Fibroblast of skin of scalp (primary cell): ENCODE data around the gene CNBD2.
A peak's percentile ranks its signal among the peaks of the same experiment; 100 is the strongest.
"Not testable (repeated sequence)": the region's sequence is repeated elsewhere in the genome, so short reads cannot be mapped to it uniquely, and the experiment has no call there.

Experiments used
- DNase-seq: peaks from one replicate; pipeline ENCODE4 v3.0.0-alpha.2; 2013

CNBD2 gene

DNA sequence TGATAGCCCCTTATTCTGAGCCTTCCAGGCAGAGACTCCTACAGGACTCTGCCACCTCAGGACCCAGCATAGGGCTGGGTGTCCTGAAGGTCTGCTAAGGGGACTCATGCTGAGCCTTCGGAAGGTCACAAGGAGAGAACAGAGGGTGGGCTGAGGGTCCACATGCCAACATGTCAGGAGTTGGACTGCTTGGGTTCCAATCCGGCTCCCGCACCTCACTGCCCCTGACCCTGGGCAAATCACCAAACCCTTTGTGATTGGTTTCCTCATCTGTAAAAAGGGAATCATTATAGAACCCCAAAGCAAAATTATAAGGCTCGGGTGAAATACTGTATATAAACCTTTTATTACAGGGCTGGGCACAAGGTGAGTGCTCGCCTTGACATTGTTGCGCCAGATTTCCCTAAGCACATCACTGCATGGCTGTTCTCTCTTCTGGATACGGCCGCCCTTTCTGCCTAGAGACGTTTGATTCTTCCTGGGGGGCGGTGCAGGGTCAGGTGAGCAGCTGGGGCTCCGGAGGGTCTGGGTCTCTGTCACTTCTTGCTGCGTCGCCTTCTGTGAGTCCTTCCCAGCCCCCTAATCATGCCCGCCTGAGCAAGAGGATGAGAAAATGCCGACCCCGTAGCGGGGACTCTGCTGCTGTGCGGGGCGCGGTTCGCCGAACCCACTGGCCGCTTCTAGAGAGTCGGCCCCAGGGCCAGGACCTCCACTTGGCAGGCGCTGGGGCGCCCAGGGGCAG, 95.7 kb downstream of the CNBD2 start:
- no peak for DNase-seq

DNA sequence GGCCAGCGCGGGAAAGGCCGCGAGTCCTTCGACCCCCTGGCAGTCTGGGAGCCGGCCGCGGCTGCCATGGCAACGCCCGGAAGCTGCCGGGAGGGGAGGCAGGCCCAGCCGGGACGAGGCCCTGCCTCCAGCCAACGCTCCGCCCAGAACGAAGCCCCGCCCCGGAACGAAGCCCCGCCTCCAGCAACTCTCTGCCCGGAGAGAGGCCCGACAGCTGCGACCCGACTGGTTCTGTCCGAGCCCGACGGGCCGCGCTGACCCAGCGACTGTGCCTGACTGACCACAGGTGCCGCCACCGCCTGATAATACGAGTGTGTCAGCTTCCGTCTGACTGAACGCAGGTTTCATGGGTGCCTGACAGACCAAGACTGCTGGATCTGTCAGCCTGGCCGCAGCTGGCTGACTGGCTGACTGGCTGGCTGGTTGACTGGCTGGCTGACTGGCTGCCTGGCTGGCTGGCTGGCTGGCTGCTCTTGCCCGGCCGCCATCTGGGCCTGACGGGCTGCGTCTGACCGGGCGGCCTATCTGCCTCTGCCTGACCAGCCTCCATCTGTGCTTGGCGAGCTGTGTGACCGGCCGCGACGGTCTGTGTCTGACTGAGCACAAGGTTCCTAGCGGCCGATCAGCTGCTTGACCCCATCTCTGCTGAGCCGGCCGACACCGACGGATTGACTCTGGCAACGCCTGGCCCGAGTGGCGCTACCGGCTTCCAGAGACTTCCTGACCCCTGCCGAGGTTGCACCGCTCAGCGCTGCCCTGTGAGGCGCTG, 96.5 kb downstream of the CNBD2 start:
- peak; percentile 85 for DNase-seq

GRCh38 chr20:36065427-36065998, 97.1 kb downstream of the CNBD2 start:
- no peak for DNase-seq

DNA sequence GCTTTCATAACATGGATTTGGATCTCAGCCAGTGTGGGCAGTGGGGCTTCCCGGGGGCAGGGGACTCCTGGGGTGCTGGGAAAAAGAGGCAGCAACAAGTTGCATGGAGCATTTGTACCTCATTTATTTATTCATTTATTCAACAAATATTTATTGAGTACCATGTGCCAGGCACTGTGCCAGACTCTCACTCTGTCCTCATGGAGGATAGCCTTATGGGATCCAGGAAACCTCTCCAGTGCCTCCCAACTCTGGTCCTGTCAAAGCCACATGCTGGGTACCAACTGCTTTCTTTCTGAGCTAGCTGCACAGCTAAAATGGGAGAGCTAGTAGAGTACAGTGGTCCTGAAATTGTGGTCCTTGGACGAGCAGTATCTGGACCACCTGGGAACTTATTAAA, 98.4 kb downstream of the CNBD2 start:
- no peak for DNase-seq

DNA sequence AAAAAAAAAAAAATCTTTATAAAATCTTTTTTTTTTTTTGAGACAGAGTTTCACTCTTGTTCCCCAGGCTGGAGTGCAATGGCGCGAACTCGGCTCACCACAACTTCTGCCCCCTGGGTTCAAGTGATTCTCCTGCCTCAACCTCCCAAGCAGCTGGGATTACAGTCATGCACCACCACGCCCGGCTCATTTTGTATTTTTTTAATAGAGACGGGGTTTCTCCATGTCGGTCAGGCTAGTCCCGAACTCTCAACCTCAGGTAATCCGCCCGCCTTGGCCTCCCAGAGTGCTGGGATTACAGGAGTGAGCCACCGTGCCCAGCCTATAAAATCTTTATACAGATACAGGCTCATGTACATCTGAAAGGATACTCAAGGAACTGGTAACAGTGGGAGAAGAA, 100.1 kb downstream of the CNBD2 start:
- DNase-seq = not testable (repeated sequence)

- DNase-seq = no peak
These were observed 102.1 kb downstream of the CNBD2 start for GRCh38 chr20:36070451-36070850.

DNA sequence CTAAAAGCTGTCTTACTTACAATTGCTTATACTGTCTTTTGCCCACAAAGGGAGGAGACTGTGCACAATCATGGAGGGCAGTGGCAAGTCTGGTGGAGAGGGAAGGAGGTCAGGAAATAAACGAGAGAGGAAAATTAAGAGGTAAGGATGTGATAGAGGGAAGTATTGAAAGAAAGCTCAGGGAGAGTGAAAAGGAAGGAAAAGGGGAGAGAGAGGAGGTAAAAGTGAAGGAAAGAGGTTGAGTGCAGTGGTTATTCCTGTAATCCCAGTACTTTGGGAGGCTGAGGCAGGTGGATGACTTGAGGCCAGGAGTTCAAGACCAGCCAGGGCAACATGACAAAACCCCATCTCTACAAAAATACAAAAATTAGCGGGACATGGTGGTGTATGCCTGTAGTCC, 103.5 kb downstream of the CNBD2 start:
- DNase-seq = no peak

DNA sequence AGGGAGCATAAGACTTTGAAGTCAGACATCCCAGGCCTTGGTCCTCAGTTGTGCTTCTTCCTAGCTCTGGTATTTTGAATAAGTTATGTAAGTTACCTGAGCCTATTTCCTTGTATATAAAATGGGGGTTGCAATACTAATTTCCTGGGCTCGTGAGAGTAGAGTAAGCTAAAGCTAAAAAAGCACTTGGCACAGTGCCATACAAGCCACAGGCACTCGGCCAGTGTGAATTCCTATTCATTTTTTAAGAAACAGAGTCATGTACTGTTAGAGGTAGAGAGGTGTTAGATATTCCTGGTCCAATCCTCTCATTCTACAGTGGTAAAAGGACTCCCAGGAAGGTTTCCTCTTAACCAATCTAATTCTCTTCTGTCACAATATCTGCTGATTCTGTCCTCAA, 106.6 kb downstream of the CNBD2 start:
- no peak for DNase-seq

DNA sequence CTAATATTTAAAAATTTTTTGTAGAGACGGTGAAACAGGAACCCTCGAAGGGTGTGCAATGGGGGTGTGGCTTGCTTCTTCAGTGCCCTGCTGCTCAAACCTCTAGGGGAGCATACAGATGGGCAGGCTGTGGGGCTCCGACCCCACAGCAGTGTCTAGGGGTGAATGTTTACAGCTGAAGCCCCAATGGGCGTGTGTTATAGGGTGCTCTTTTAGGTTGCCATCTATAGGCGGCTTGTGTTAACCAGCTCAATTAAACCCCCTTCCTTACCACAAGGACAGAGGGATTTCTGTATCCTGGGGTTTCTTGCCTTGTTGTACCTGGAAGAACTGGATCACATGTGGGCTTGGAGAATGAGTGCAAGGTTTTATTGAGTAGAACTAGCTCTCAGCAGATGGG, 109.4 kb downstream of the CNBD2 start:
- not testable (repeated sequence) for DNase-seq

DNA sequence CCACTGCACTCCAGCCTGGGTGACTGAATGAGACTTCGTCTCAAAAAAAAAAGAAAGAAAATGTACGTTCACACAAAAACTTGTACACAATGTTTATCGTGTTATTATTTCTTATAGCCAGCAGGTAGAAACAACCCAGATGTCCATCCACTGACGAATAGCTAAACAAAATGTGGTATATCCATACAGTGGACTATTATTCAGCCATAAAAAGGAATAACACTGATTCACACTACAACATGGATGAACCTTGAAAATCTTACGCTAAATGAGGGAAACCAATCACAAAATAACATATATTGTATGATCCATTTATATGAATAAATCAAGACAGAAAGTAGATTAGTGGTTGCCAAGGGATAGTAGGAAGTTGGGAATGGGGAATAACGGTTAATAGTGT, 111.1 kb downstream of the CNBD2 start:
- no peak for DNase-seq

DNA sequence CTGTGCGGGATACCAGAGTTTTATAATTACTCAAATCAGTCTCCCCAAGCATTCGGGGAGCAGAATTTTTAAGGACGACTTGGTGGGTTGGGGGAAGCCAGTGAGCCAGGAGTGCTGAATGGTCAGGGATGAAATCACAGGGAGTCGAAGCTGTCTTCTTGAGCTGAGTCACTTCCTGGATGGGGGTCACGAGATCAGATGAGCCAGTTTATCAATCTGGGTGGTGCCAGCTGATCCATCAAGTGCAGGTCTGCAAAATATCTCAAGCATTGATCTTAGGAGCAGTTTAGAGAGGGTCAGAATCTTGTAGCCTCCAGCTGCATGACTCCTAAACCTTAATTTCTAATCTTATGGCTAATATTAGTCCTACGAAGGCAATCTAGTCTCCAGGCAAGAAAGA, 111.6 kb downstream of the CNBD2 start:
- not testable (repeated sequence) for DNase-seq
